Transverse colon (tissue), 4 donors: ENCODE measurements around the gene SFXN5.
A peak's percentile ranks its signal among the peaks of the same experiment; 100 is the strongest.

Source experiments
- POLR2A ChIP-seq: fragments of 450-650 bp; IDR thresholded peaks from one replicate; pipeline ENCODE4 v1.6.1; 2016; ENCODE audit warnings: antibody characterized with exemption, mild to moderate bottlenecking, moderate library complexity
- POLR2AphosphoS5 ChIP-seq, 3 donors: sonication (generic); formaldehyde crosslinking; IDR thresholded peaks; one replicate each; pipeline ENCODE4 v1.6.1; 2016; ENCODE audit warnings: antibody characterized with exemption in 3 of 3
- TF ChIP-seq, protein P1 (sequence below), 5 experiments: fragments of 200-600 bp in 3 of 5; fragments of 450-650 bp in 2 of 5; sonication (generic) in 3 of 5; IDR thresholded peaks; 1 replicate in 2 of 5; 2 replicates in 3 of 5; pipeline ENCODE4 v1.5.1; 2016 to 2017; ENCODE audit warnings: antibody characterized with exemption in 5 of 5, inconsistent platforms in 3 of 5, mild to moderate bottlenecking in 2 of 5, moderate library complexity in 1 of 5

DNA sequence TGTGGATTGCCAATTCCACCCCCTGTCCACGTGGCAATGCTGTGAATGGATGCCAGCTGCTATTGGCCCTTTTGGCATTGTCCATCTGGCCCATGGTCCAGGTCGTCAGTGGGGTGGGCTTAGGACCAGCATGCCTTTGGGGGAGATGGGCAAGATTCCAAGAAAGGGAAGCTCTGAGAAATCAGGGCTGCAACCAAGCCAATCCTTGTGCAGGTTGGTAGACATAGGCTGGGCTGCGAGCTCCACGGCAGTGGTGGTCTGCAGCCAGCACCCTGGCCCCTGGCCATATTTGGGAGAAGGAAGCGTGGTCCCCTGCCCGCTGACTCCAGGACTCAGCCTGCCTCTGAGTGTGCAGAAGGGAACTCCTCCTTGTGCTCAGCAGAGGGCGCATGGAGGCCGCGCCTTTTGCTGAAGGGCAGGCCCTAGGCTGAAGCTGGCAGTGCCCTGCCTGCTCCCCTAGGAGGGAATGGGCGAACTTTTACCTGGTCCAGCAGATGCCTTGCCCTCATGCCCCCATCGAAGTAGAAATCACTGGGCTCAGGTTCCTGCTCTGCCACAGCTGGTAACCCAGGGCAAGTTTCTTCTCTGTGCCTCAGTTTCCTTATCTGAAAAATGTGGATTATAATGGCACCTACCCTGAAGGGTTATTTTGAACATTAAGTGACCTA lies 178.9 kb downstream of the SFXN5 start:
- TF ChIP-seq, protein P1, sequence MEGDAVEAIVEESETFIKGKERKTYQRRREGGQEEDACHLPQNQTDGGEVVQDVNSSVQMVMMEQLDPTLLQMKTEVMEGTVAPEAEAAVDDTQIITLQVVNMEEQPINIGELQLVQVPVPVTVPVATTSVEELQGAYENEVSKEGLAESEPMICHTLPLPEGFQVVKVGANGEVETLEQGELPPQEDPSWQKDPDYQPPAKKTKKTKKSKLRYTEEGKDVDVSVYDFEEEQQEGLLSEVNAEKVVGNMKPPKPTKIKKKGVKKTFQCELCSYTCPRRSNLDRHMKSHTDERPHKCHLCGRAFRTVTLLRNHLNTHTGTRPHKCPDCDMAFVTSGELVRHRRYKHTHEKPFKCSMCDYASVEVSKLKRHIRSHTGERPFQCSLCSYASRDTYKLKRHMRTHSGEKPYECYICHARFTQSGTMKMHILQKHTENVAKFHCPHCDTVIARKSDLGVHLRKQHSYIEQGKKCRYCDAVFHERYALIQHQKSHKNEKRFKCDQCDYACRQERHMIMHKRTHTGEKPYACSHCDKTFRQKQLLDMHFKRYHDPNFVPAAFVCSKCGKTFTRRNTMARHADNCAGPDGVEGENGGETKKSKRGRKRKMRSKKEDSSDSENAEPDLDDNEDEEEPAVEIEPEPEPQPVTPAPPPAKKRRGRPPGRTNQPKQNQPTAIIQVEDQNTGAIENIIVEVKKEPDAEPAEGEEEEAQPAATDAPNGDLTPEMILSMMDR (IDR thresholded peaks at IDR 0.05): peak; percentile 64 to 86 (median 72)
- TF ChIP-seq POLR2A (no peak), POLR2AphosphoS5 (IDR thresholded peaks at IDR 0.05) (no peak)
